GM10847 (cell line): Measurements from ENCODE around the gene AMFR.

ENCODE experiments used
- POLR2A ChIP-seq: IDR thresholded peaks from 2 replicates; pipeline ENCODE4 v1.6.1; 2011; ENCODE audit not compliant: insufficient read length; ENCODE audit errors: extremely low read depth

AMFR gene

GRCh38 chr16:56372013-56372634 lies 53.2 kb downstream of the AMFR start:
- TF ChIP-seq POLR2A = no peak

- TF ChIP-seq POLR2A = no peak
These were observed 53.7 kb downstream of the AMFR start for GRCh38 chr16:56371660-56371937.

- no peak for TF ChIP-seq POLR2A
These were observed 54.3 kb downstream of the AMFR start for GRCh38 chr16:56370875-56371659.

GRCh38 chr16:56370185-56370874 lies 55.0 kb downstream of the AMFR start:
- TF ChIP-seq POLR2A = no peak

- TF ChIP-seq POLR2A = no peak
These were observed 56.1 kb downstream of the AMFR start for GRCh38 chr16:56369202-56369601.

GRCh38 chr16:56368545-56368944 lies 56.8 kb downstream of the AMFR start:
- TF ChIP-seq POLR2A = no peak

GRCh38 chr16:56367764-56368163 lies 57.6 kb downstream of the AMFR start:
- TF ChIP-seq POLR2A = no peak

GRCh38 chr16:56366945-56367344 lies 58.4 kb downstream of the AMFR start:
- TF ChIP-seq POLR2A = no peak

GRCh38 chr16:56365552-56365951 lies 59.8 kb downstream of the AMFR start:
- TF ChIP-seq POLR2A = no peak

DNA sequence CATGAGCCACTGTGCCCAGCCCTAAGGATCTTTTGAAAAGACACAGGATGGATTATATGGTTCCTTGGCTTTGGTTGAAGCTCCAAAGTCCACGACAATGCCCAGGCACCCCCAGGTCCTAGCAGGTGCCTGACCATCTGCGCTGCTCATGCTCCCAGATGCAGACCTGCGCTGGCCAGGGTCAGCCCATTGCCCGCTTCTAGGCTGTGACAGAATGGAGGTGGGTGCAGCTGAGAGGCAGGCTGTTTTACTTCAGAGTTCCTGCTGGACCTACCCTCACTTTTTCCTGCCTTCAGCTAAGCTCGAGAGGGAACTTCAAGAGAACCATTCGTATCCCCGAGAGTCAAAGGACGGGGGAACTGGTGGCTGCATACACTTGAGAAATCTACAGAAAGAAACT lies 60.5 kb downstream of the AMFR start:
- TF ChIP-seq POLR2A = no peak

GRCh38 chr16:56363781-56364565 lies 61.4 kb downstream of the AMFR start:
- no peak for TF ChIP-seq POLR2A

DNA sequence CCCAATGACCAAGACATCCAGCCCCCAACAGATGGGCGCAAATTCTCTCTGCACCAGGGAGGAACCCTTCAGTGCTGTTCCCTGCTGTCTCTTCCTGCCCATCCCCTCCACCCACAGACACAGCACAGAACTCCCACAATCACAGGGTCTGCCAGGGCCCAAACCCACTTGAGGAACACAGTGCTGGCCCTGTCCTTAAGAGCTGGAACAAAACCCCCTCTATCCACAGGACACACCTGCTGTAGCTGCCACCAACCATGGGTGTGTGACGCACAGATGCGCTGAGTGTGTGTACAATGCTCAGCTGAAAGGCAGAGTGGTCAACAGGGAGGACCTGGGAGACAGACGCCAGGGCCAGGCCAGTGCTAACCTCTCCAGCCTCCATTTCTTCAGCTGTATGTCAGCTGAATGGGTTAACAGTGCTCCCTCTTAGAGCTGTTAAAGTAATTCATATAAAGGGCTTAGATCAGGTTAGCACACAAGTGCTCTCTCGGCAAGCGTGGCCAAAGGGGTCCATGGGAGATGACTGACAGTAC lies 62.1 kb downstream of the AMFR start:
- TF ChIP-seq POLR2A = no peak

DNA sequence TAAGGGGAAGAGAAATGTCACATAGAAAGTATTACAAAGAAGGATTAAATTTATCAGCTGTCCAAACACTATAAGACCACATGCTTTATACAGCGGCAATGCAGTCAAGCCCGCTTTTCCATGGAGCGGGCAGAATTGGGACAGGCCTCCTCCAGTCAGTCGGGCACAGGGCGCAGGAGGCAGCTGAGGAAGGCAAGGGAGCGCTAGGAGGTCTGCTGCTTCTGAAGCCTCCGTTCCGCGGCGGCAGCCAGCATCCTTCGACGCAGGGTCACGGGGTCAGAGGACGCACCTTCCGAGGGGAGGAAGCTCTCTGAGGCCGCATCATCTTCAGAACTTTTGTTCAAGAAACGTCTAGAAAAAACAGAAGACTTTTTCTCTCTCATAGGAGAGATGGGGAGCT lies 62.6 kb downstream of the AMFR start:
- no peak for TF ChIP-seq POLR2A

DNA sequence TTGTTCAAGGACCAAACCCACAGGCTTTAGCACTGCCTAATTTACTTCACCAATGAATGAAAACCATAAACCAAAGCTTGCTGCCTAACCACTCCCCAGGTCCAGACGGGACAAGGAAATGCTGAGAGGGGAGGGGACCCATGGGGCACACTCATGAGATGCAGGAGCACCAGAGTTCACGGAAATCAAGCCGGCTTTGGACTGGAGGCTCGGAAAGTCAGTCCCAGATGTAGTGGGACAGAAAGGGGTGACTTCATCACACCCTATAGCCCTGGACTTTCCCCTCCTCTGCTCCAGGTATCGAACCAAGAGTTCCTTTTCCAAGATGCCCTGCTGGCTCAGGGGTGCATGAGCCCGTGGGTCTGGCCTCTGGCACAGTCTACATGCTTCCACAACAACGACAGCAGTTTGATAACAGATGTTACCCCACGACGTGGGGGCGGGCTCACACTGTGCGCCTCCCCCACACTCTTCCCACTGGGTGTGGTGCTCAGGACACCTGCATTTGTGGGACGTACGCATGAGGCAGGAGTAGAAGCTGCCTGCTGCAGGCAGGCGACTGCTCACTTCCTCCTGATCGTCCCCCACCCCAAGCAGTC lies 63.2 kb downstream of the AMFR start:
- TF ChIP-seq POLR2A = no peak
